Stimulated activated CD8-positive, alpha-beta memory T cell treated with anti-CD3 and anti-CD28 coated beads, Interleukin-12 subunit alpha, Interleukin-12 subunit beta, amount 100 ng/mL, for 4 hours (primary cell): Measurements from ENCODE around the gene PSMD12.
"Not testable (repeated sequence)": the region's sequence is repeated elsewhere in the genome, so short reads cannot be mapped to it uniquely, and the experiment has no call there.

Source experiments
- DNase-seq: peaks from one replicate; pipeline ENCODE4 v3.0.0-alpha.2; 2020; ENCODE audit warnings: low read depth

Gene PSMD12

DNA sequence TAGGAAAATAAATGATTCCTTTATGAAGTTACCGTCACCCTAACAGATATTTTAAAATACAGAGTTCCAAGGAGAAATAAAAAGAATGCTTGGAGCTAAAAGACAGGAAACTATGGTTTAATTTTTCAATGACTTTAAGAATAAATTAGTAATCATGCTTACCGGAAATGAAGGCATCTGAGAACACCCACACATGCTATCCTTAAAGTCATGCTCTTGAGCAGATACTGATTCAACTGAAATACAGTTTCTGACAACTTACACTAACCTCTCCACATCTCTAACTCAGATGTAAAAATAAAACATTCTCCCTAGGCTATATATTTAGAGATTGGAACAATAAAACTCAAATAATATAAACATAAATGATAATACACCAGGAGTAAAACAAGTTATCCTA lies 7.8 kb downstream of the PSMD12 start:
- no peak for DNase-seq

DNA sequence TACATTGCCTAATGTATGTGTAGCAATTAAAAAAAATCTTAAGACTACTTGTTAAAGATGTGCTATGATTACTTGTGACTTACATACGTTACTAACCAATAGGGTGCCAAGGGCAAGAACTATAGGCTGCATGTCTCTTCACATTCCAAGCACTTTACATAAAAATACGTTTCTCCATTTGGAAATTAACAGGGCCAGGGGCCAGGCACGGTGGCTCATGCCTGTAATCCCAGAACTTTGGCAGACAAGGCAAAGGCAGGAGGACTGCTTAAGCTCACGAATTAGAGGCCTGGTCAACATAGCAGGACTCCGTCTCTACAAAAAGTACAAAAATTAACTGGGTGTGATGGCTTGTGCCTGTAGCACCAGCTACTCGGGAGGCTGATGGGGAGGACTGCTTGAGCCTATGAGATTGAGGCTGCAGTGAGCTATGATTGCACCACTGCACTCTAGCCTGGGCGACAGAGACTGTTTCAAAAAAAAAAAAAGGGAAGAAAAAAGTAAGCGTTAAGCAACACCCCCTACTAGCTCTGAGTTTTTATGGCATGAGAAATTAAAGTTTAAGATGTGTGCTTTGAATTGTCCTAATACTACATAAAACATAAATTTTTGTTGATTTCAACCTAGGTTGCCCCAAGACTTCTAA lies 12.3 kb downstream of the PSMD12 start:
- DNase-seq, result no peak

DNA sequence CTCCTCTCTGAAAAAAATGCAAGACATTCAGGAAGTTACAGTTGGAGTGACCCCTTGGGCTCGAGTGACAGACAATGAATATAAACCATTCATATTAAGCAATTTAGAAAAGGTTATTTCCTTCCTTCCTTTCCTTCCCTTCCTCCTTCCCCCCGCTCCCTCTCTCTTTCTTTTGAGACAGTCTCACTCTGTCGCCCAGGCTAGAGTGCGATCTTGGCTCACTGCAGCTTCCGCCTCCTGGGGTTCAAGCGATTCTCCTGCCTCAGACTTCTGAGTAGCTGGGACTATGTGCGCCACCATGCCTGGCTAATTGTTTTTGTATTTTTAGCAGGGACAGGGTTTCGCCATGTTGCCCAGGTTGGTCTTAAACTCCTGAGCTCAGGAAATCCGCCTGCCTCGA lies 13.2 kb downstream of the PSMD12 start:
- no peak for DNase-seq

DNA sequence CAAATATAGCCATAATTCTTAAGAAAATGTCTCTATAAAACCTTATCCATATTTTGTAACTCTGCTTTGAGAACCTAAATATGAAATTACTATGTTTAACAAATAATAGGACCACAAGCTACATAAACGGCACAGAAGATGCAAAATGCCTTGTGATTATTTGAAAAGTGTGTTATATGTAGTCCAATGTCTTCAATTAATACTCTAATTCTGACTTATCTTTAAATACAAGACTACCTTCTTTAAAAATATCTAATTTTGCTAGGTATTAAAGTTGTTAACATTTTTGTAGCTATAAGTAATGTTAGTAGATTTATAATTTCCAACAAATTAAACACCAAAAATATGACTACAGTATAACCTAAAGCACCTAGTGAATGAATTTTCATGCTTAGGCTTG lies 17.0 kb downstream of the PSMD12 start:
- DNase-seq, result no peak

DNA sequence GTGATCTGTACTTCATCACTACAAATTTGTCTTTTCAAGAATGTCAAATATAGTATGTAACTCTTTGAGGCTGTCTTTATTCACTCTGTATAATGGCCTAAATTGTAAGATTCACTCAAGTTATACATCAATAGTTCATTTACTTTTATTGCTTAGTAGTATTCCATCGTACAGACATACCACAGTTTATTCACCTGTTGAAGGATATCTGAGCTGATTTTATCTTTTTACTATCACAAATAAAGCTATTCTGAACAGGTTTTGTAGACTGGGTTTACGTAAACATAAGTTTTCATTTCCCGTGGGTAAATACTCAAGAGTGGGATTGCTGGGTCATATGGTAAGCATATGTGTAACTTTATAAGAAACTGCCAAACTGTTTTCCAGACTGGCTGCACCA lies 18.6 kb downstream of the PSMD12 start:
- DNase-seq, result no peak

DNA sequence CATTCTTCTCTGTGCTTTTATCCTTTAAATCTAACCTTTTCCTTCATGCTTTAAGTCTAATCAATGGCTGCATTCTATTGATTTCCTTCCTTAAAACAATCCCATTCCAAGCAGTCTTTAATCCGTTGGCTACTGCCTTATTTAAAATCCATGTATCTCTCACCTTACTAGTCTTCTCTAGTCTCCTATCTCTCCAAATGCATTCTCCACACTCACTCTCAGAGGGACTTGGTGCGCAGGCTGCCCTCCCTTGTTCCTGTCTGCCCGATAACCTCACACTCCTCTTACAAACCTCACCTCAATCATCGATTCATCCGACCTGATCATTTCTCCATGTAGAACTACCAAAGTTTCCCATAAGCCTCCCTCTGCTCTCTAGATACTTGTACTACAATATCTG lies 23.1 kb downstream of the PSMD12 start:
- DNase-seq, result no peak

DNA sequence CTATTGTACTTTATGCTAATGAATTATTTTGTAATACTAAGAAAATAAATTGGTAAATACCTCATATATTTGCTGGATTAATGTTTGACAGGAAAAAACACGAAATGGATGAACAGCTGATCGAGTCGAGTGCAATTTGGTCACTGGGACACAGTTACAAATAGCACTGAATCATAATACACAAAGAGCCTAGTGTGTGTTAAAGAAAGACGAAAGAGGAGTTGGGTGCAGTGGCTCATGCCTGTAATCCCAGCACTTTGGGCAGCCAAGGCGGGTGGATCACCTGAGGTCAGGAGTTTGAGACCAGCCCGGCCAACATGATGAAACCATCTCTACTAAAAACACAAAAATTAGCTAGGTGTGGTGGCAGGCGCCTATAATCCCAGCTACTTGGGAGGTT lies 28.0 kb downstream of the PSMD12 start:
- DNase-seq, result not testable (repeated sequence)

DNA sequence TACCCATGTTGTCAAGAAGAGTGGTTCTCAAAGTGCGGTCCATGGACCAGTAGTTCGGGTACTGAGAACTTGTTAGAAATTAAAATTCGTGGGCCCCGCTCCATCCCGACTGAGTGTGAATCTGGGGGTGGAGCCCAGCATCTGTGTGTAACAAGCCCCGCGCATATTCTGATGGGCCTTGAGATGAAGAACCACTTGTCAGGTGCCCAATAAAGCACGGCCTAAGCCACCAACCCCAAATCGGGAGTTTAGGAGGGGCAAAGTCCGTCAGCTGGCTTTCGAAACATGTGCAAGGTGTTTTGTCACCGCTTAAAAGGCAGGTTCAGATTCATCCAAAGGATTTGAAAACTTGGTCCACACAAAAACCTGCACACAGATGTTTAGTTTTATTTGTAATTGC lies 29.5 kb downstream of the PSMD12 start:
- no peak for DNase-seq

DNA sequence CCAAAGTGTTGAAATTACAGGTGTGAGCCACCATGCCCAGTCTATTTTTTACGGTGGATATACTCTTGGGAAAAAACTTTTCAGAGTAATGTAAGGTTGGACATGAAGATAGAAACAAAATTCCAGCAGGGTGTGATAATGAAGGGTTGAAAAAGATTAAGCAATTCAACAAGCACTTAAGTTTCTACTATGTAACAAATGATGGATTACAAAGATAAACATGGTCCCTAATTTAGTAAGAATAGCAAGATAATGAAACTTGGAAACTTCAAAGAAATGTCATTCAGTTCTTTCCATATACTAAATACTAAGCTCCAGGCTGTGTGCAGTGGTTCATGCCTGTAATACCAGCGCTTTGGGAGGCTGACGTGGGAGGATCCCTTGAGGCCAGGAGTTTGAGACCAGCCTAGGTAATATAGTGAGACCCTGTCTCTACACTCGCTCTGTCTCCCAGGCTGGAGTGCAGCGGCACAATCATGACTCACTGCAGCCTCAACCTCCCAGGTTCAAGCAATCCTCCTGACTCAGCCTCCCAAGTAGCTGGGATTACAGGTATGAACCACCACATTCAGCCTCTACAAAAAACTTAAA lies 31.0 kb downstream of the PSMD12 start:
- DNase-seq, result no peak

DNA sequence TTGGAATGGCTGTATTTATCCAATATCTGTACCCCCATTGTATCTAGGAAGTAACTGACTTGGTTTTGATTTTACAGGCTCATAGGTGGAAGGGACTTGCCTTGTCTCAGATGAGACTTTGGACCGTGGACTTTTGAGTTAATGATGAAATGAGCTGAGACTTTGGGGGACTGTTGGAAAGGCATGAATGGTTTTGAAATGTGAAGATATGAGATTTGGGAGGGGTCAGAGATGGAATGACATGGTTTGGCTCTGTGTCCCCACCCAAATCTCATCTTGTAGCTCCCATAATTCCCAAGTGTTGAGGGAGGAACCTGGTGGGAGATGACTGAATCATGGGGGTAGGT lies 34.2 kb downstream of the PSMD12 start:
- DNase-seq, result not testable (repeated sequence)

DNA sequence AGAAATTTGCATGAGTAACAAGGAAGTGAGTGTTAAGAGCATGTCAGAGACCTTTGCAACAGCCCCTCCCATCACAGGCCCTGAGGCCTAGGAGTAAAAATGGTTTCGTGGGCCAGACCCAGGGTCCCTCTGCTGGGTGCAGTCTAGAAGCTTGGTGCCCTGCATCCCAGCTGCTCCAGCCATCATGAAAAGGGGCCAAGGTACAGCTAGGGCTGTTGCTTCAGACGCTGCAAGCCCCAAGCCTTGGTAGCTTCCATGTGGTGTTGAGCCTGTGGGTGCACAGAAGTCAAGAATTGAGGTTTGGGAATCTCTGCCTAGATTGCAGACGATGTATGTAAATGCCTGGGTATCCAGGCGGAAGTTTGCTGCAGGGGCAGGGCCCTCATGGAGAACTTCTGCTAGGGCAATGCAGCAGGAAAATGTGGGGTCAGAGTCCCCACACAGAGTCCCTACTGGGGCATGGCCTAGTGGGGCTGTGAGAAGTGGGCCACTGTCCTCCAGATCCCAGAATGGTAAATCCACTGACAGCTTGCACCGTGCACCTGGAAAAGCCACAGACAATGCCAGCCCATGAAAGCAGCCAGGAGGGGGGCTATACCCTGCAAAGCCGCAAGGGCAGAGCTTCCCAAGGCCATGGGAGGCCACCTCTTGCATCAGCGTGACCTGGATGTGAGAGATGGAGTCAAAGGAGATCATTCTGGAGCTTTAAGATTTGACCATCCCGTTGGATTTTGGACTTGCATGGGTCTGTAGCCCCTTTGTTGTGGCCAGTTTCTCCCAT lies 34.8 kb downstream of the PSMD12 start:
- DNase-seq, result not testable (repeated sequence)

DNA sequence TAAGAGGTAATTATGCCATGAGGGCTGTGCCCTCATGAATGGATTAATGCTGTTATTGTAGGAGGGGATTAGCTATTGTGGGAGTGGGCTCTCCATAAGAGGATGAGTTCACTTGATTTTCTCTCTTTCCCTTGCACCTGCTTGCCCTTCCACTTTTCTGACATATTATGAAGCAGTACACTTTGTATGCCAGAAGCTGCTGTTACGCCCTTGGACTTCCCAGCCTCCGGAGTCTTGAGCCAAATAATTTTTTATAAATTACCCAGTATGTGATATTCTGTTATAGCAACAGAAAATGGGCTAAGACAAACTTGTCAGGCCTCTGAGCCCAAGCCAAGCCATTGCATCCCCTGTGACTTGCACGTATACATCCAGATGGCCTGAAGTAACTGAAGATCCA lies 38.4 kb downstream of the PSMD12 start:
- no peak for DNase-seq

DNA sequence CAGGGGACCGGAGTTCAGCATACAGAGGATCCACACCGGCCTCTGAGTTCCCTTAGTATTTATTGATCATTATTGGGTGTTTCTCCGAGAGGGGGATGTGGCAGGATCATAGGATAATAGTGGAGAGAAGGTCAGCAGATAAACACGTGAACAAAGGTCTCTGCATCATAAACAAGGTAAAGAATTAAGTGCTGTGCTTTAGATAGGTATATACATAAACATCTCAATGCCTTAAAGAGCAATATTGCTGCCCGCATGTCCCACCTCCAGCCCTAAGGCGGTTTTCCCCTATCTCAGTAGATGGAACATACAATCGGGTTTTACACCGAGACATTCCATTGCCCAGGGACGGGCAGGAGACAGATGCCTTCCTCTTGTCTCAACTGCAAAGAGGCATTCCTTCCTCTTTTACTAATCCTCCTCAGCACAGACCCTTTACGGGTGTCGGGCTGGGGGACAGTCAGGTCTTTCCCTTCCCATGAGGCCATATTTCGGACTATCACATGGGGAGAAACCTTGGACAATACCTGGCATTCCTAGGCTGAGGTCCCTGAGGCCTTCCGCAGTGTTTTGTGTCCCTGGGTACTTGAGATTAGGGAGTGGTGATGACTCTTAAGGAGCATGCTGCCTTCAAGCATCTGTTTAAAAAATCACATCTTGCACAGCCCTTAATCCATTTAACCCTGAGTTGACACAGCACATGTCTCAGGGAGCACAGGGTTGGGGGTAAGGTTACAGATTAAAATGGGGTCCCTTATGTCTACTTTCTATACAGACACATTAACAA lies 39.2 kb downstream of the PSMD12 start:
- DNase-seq, result not testable (repeated sequence)

DNA sequence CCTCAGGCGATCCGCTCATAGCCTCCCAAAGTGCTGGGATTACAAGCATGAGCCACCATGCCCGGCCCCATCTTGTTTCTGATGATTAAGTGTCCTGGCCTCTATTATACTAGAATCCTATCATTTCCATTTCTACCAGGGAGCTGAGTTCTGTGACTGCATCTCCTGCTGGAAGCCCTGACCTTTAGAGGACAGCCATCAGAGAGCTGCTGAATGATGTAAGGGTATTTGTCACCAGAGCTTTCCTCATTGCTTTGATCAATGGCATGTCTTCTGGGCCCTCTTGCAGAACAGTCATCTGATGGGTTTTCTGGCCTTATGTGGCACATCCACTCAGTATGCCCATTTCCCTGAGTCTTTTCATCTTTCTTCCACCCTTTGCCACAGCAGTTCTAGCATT lies 39.9 kb downstream of the PSMD12 start:
- DNase-seq, result no peak

DNA sequence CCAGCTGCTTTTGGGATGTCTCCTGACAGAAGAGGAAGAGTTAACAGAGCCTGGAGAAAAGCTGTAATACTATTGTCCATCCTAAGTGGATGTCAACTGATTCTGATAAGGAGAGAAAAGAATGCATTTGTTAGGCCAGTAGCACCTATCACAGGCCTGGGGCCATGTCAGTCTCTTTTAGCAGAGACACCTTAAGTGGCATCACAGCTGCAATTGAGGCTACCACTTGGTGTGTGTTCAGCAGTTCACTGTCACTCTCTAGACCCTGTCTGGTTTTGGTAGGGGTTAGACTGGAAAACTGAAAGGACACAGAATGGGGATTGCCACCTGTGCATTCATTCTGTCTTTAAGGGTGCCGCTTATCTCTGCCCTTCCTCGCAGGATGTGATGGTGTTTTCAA lies 42.0 kb downstream of the PSMD12 start:
- DNase-seq, result no peak

DNA sequence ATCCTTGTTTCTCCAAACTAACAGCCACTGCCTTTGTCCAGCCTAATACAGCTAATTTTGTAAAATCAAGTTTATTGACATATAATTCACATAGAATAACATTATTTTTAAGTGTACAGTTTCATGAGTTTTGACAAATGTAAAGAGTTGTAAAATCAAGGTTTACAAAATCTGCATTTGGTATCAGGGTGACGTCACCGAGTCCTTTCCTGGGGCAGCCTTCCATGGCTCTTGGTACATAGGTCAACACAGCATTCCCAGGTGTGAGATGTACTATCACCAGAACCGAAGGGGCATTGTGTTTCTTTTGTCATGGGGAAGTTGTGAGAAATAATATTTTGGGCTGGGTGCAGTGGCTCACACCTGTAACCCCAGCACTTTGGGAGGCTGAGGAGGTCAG lies 42.9 kb downstream of the PSMD12 start:
- no peak for DNase-seq

DNA sequence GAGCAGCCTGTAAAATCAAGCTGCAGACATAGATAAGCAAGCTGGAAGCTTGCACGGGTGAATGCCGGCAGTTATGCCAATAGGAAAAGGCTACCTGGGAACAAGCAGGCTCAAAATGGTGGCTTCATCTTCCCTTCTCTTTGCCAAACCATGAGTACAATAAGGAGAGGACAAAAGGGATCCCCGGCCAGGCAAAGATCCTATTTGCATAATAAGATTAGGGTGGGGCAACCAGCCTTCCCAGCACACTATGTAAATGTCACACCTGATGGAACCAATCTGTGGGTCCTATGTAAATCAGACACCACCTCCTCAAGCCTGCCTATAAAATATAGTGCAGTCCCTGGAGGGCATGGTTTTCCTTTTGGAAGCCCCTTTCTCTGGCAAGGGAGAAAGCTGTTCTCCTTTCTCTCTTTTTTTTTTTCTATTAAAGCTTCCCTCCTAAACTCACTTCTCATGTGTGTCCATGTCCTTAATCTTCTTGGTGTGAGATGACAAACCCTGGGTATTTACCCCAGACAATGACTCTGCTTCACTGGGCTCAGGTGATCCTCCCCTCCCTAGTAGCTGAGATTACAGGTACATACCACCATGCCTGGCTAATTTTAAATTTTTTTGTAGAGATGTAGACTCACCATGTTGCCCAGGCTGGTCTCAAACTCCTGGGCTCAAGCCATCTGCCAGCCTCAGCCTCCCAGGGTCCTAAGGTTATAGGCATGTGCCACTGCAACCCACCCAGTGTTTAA lies 44.2 kb downstream of the PSMD12 start:
- DNase-seq, result no peak

DNA sequence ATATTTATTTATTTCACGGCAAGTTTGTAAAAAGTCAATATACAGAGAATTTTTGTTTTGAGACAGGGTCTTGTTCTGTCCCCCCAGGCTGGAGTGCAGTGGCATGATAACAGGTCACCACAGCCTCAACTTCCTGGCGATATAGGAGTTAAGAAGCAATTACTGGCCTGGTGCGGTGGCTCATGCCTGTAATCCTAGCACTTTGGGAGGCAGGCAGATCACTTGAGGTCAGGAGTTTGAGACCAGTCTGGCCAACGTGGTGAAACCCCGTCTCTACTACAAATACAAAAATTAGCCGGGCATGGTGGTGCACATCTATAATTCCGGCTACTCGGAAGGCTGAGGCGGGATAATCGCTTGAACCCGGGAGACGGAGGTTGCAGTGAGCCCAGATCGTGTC lies 44.9 kb downstream of the PSMD12 start:
- DNase-seq, result not testable (repeated sequence)

DNA sequence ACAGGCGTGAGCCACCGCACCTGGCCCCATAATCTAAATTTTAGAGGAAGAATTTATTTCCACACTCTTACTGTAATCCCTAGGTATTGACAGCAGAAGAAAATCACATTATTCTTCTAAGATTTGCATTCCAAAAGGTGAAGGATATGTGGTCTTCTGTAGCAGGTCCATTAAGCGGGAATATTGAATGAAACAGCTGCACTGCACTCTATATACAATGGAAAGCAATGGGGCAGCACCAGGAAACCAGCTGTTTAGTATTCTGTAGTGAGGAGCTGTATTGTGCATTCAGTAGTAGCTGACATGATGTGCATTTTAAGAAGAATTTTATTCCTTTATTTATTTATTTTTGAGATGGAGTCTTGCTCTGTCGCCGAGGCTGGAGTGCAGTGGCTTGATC lies 49.6 kb downstream of the PSMD12 start:
- no peak for DNase-seq

DNA sequence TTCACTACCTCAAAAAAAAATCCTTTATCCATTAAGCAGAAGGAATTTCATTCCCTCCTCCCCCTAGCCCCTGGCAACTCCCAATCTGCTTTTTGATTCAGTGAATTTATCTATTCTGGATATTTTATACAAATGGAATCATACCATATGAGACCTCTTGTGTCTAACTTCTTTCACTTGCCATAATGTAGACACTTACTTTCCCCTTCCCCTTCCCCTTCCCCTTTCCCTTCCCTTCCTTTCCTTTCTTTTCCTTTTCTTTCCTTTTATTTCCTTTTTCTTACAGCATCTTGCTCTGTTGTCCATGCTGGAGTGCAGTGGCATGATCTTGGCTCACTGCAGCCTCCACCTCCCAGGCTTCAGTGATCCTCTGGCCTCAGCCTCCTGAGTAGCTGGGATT lies 50.5 kb downstream of the PSMD12 start:
- DNase-seq, result no peak

DNA sequence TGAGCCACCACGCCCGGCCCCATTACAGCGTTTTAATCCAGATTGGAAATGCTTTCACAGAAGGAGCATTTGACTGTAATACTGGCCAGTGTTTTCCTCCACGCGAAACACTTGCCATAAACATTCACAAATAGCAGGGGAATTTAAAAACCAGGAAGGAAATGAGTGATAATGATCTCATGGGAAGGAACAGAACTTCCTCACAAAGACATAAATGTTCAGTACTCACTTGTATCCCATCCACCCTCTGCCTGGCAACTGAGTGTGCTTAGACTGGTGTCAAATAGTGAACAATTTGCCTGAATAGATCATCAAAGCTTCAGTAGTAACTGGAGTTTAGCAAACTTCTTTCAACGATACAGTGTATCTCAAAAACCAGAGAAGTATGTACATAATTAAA lies 54.1 kb downstream of the PSMD12 start:
- no peak for DNase-seq

DNA sequence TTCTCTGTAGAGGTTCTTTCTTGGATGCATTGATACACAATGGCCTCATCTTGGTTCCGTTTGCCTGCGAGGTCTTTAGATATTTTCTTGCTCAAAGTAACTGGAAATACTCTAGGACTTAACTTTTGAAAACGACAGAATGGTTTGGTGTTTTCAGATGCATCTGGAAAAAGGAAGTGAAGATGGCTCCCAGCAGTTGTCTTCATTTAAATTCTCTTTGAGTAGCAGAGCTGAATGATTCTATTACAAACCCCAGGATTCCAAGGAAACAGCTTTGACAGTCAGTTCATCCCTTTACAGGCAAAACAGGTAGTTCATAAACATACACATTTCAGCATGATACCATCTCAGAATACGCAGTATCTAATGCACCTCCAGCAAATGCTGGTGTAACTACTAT lies 54.8 kb downstream of the PSMD12 start:
- no peak for DNase-seq
